T47D (cell line): ENCODE results near the gene SH3PXD2B.

Source experiments
- DNase-seq, 2 experiments: peaks; one replicate each; pipeline versions ENCODE4 v3.0.0 to v3.0.0-alpha.2; 2011 to 2012; ENCODE audit warnings: low read depth in 1 of 2, low spot score in 1 of 2
- JUND ChIP-seq: IDR thresholded peaks from 2 replicates; pipeline ENCODE4 v1.6.1; 2012; ENCODE audit warnings: low read depth
- in situ Hi-C: cut with HindIII; loops from 2 replicates; pipeline ENCODE4 v1.10.0; 2016; ENCODE audit warnings: low sequenced_read_pairs, low pct_unique_long_range_greater_than_20kb

SH3PXD2B gene

GRCh38 chr5:172322028-172322965, 132.0 kb downstream of the SH3PXD2B start:
- in situ Hi-C loops = no loop called here
- DNase-seq = no peak
- no peak for TF ChIP-seq JUND

- in situ Hi-C loops = no loop called here
- no peak for DNase-seq
- TF ChIP-seq JUND = no peak
Observed at GRCh38 chr5:172321593-172321992, 132.7 kb downstream of the SH3PXD2B start.

GRCh38 chr5:172319708-172320441, 134.4 kb downstream of the SH3PXD2B start:
- no peak for TF ChIP-seq JUND
- no peak for DNase-seq
- in situ Hi-C loops = no loop called here

- DNase-seq = no peak
- in situ Hi-C loops = no loop called here
- TF ChIP-seq JUND = no peak
Observed at GRCh38 chr5:172315587-172316493, 138.5 kb downstream of the SH3PXD2B start.

- in situ Hi-C loops = no loop called here
- no peak for DNase-seq
- no peak for TF ChIP-seq JUND
Observed at GRCh38 chr5:172313915-172314314, 140.4 kb downstream of the SH3PXD2B start.

- in situ Hi-C loops = no loop called here
- DNase-seq = no peak
- TF ChIP-seq JUND = no peak
Observed at GRCh38 chr5:172312286-172312685, 142.0 kb downstream of the SH3PXD2B start.

- DNase-seq = no peak
- in situ Hi-C loops = no loop called here
- no peak for TF ChIP-seq JUND
Observed at GRCh38 chr5:172311605-172312004, 142.7 kb downstream of the SH3PXD2B start.

GRCh38 chr5:172311026-172311425, 143.3 kb downstream of the SH3PXD2B start:
- DNase-seq = no peak
- TF ChIP-seq JUND = no peak
- in situ Hi-C loops = no loop called here

GRCh38 chr5:172305380-172305779, 148.9 kb downstream of the SH3PXD2B start:
- in situ Hi-C loops = no loop called here
- no peak for DNase-seq
- no peak for TF ChIP-seq JUND

GRCh38 chr5:172303572-172304335, 150.6 kb downstream of the SH3PXD2B start:
- no peak for TF ChIP-seq JUND
- peak in 1 of 2 experiments; percentile 70 for DNase-seq
- in situ Hi-C loops = no loop called here

- no peak for DNase-seq
- in situ Hi-C loops = no loop called here
- TF ChIP-seq JUND = no peak
Observed at GRCh38 chr5:172303162-172303561, 151.2 kb downstream of the SH3PXD2B start.
